ENCODE results near the gene SMOC2. TPM values are rescaled to one million over a fixed set of nuclear protein-coding genes. Genes with fewer than 3 reads are reported as not detected.

The SMOC2 gene
- total RNA-seq, 1 donor from 2014 or later: 0.53 TPM

- Histone ChIP-seq H3K27me3 (ENCODE audit: control insufficient read depth, insufficient read depth, low read length) (no peaks in the 10 kb centered on the region), H3K36me3 (ENCODE audit: control insufficient read depth, insufficient read depth, low read length) (no peaks in the 10 kb centered on the region), H3K4me3 (ENCODE audit: low read depth, low read length) (no peak overlapping the region)
- no peak for TF ChIP-seq CTCF (IDR thresholded peaks at IDR 0.05; ENCODE audit: insufficient read depth, low read length, severe bottlenecking)
- FAIRE-seq (no peak), DNase-seq (ENCODE audit: low read depth) (no peak)
Observed at GRCh38 chr6:168506460-168506859, 65.5 kb downstream of the SMOC2 start.

GRCh38 chr6:168507297-168507696, 66.3 kb downstream of the SMOC2 start:
- Histone ChIP-seq H3K27me3 (ENCODE audit: control insufficient read depth, insufficient read depth, low read length) (no peaks in the 10 kb centered on the region), H3K36me3 (ENCODE audit: control insufficient read depth, insufficient read depth, low read length) (no peaks in the 10 kb centered on the region), H3K4me3 (ENCODE audit: low read depth, low read length) (no peak overlapping the region)
- no peak for TF ChIP-seq CTCF (IDR thresholded peaks at IDR 0.05; ENCODE audit: insufficient read depth, low read length, severe bottlenecking)
- no peak for DNase-seq (ENCODE audit: low read depth)
- FAIRE-seq: no peak

- no peak for TF ChIP-seq CTCF (IDR thresholded peaks at IDR 0.05; ENCODE audit: insufficient read depth, low read length, severe bottlenecking)
- FAIRE-seq: no peak
Observed at GRCh38 chr6:168507730-168508129, 66.7 kb downstream of the SMOC2 start.

GRCh38 chr6:168508903-168509302, 67.9 kb downstream of the SMOC2 start:
- Histone ChIP-seq H3K36me3 (ENCODE audit: control insufficient read depth, insufficient read depth, low read length) (no peaks in the 10 kb centered on the region), H3K4me3 (ENCODE audit: low read depth, low read length) (no peak overlapping the region), H3K27me3 (ENCODE audit: control insufficient read depth, insufficient read depth, low read length) (no peaks in the 10 kb centered on the region)
- DNase-seq (ENCODE audit: low read depth) (no peak), FAIRE-seq (no peak)
- no peak for TF ChIP-seq CTCF (IDR thresholded peaks at IDR 0.05; ENCODE audit: insufficient read depth, low read length, severe bottlenecking)

More at GRCh38 chr6:168507730-168508129, 66.7 kb downstream of the SMOC2 start:
- DNase-seq (ENCODE audit: low read depth): no peak
- no peak overlapping the region for H3K4me3 ChIP-seq (ENCODE audit: low read depth, low read length)
- no peaks in the 10 kb centered on the region for H3K36me3 ChIP-seq (ENCODE audit: control insufficient read depth, insufficient read depth, low read length)
- H3K27me3 ChIP-seq (ENCODE audit: control insufficient read depth, insufficient read depth, low read length): no peaks in the 10 kb centered on the region

GRCh38 chr6:168513766-168514165, 72.8 kb downstream of the SMOC2 start:
- FAIRE-seq: no peak
- H3K27me3 ChIP-seq (ENCODE audit: control insufficient read depth, insufficient read depth, low read length): no peaks in the 10 kb centered on the region
- no peaks in the 10 kb centered on the region for H3K36me3 ChIP-seq (ENCODE audit: control insufficient read depth, insufficient read depth, low read length)
- no peak for TF ChIP-seq CTCF (IDR thresholded peaks at IDR 0.05; ENCODE audit: insufficient read depth, low read length, severe bottlenecking)
- no peak overlapping the region for H3K4me3 ChIP-seq (ENCODE audit: low read depth, low read length)
- no peak for DNase-seq (ENCODE audit: low read depth)

GRCh38 chr6:168514216-168514615, 73.2 kb downstream of the SMOC2 start:
- Histone ChIP-seq H3K4me3 (ENCODE audit: low read depth, low read length) (no peak overlapping the region), H3K27me3 (ENCODE audit: control insufficient read depth, insufficient read depth, low read length) (no peaks in the 10 kb centered on the region), H3K36me3 (ENCODE audit: control insufficient read depth, insufficient read depth, low read length) (no peaks in the 10 kb centered on the region)
- DNase-seq (ENCODE audit: low read depth): no peak
- no peak for TF ChIP-seq CTCF (IDR thresholded peaks at IDR 0.05; ENCODE audit: insufficient read depth, low read length, severe bottlenecking)
- no peak for FAIRE-seq
